Aorta (tissue), 5 donors: Measurements from ENCODE around the gene KIF16B. TPM values are rescaled to one million over a fixed set of nuclear protein-coding genes. Genes with fewer than 3 reads are reported as not detected.
"Not testable (repeated sequence)": the region's sequence is repeated elsewhere in the genome, so short reads cannot be mapped to it uniquely, and the experiment has no call there.

Source experiments
- ATAC-seq: fragments of 200-7000 bp; cut with Tn5 transposase; one replicate; pipeline ENCODE4 v1.9.1; 2022; ENCODE audit warnings: moderate library complexity; ENCODE audit not compliant: low FRiP score
- DNase-seq, 2 donors: peaks; one replicate each; pipeline ENCODE4 v3.0.0-alpha.2; 2020
- H3K27ac ChIP-seq, 2 donors: one replicate each; pipeline ENCODE4 v1.5.1; 2013; ENCODE audit warnings: low read length in 2 of 2, mild to moderate bottlenecking in 2 of 2, moderate library complexity in 2 of 2, control low read depth in 1 of 2, inconsistent platforms in 1 of 2, low read depth in 1 of 2
- H3K27me3 ChIP-seq, 2 donors: one replicate each; pipeline ENCODE4 v1.6.1; 2013; ENCODE audit warnings: control low read depth in 1 of 2, low read length in 1 of 2, mild to moderate bottlenecking in 1 of 2, moderate library complexity in 1 of 2; ENCODE audit not compliant: insufficient read depth in 2 of 2, control insufficient read depth in 1 of 2
- H3K36me3 ChIP-seq, 2 donors: one replicate each; pipeline ENCODE4 v1.6.1; 2013; ENCODE audit warnings: control low read depth in 1 of 2, low read length in 1 of 2, mild to moderate bottlenecking in 1 of 2; ENCODE audit not compliant: insufficient read depth in 2 of 2, control insufficient read depth in 1 of 2
- H3K4me1 ChIP-seq, 2 donors: one replicate each; pipeline ENCODE4 v1.6.1; 2013; ENCODE audit warnings: low read length in 2 of 2, control low read depth in 1 of 2, mild to moderate bottlenecking in 1 of 2, moderate library complexity in 1 of 2; ENCODE audit not compliant: insufficient read depth in 2 of 2, control insufficient read depth in 1 of 2
- H3K4me3 ChIP-seq, 2 donors: one replicate each; pipeline ENCODE4 v1.5.1; 2013; ENCODE audit warnings: low read length in 2 of 2, control low read depth in 1 of 2, mild to moderate bottlenecking in 1 of 2
- H3K9me3 ChIP-seq: one replicate; pipeline ENCODE4 v1.6.1; 2013; ENCODE audit warnings: mild to moderate bottlenecking, low read length; ENCODE audit not compliant: control insufficient read depth
- WGBS, 2 donors: extraction: QIAGEN DNeasy Blood & Tissue Kit; methylation state at CpG; one replicate each; pipeline ENCODE4 v1.1.7; 2013; 5-methylcytosine and 5-hydroxymethylcytosine counted together
- intact Hi-C, 2 donors: fragments of 100-400 bp; cut with DNase I; formaldehyde crosslinking; loops; one replicate each; pipeline versions ENCODE4 v1.14.2 to v1.15.0; 2022
- polyA plus RNA-seq, 2 donors: library from polyadenylated mRNA; stranded (reverse); fragments of 200-250 nt; gene quantifications; one replicate each; pipeline ENCODE4 v1.2.3, GENCODE V29; 2013
- total RNA-seq, 2 donors: library from RNA; stranded (reverse); fragmentation: NEBNext Ultra II Directional; extraction: Animal tissue kit (Norgen Biotek cat#: 25700); gene quantifications; one replicate each; pipeline ENCODE4 v1.2.1, GENCODE V29; 2021
- donor health status: healthy with polysubstance abuse.
- donor health status: Bipolar disorder and iron deficiency.
- donor health status: DM: no; HTN: no; CAD: no.
- donor health status: DM: no; HTN: no; CAD: no.
- donor health status: DM: yes; HTN: yes; CAD: no.

KIF16B gene
- total and polyA plus RNA-seq, 4 donors, result 6.5 to 20.6 (median 13.8) TPM

DNA sequence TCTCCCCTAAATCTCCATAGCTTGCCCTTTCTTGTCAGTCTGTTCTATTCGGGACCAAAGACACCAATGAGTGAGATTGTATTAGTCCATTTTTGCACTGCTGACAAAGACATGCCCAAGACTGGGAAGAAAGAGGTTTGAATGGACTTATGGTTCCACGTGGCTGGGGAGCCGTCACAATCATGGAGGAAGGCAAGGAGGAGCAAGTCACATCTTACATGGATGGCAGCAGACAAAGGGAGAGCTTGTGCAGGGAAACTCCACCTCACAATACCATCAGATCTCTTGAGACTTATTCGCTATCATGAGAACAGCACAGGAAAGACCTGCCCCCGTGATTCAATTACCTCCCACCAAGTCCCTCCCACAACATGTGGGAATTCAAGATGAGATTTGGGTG lies 133.7 kb downstream of the KIF16B start:
- ATAC-seq, H3K4me3 ChIP-seq, DNase-seq, H3K4me1 ChIP-seq, H3K36me3 ChIP-seq, intact Hi-C loops, H3K27ac ChIP-seq, H3K9me3 ChIP-seq, H3K27me3 ChIP-seq: not testable (repeated sequence)
- WGBS, 2 donors, result 85 to 91% methylated on average over 5 of the region's 5 CpGs

- Histone ChIP-seq H3K4me3 (no peak overlapping the region), H3K27ac (no peak overlapping the region), H3K36me3 (no peaks in the 10 kb centered on the region), H3K9me3 (no peaks in the 10 kb centered on the region), H3K27me3 (no peaks in the 10 kb centered on the region), H3K4me1 (no peaks in the 10 kb centered on the region)
- intact Hi-C loops, result no loop called here
- 54 to 60% methylated on average over 3 of the region's 3 CpGs for WGBS, 2 donors
- no peak for ATAC-seq
- no peak for DNase-seq
Observed at GRCh38 chr20:16438100-16438499, 135.1 kb downstream of the KIF16B start.

DNA sequence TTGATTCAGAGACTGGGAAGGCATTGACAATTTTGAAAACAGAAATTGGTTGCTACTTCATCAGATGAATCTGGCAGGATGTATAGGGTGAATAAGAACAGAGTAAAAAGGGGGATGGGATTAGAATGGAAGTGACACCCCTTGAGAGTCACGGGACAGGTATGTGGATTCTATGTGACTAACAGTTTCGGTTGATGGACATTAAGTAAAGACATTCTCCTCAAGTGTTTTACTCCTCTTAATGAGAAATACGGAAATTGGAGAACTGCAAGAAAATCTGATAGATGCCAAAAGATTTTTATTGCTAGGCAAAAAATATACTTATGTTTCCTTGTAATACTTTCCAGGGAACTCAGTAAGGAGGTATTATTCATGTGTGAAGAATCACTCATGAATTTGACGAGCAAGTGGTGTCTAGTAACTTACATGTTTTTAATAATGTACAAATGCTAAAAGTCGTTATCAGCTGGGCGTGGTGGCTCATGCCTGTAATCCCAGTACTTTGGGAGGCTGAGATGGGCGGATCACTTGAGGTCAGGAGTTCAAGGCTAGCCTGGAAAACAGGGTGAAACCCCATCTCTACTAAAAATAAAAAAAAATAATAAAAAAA lies 135.8 kb downstream of the KIF16B start:
- Histone ChIP-seq H3K9me3 (no peaks in the 10 kb centered on the region), H3K4me1 (no peaks in the 10 kb centered on the region), H3K36me3 (no peaks in the 10 kb centered on the region), H3K4me3 (no peak overlapping the region), H3K27me3 (no peaks in the 10 kb centered on the region), H3K27ac (no peak overlapping the region)
- DNase-seq (no peak), ATAC-seq (no peak)
- intact Hi-C loops, result no loop called here
- WGBS, 2 donors, result 98% methylated on average over 7 of the region's 7 CpGs

DNA sequence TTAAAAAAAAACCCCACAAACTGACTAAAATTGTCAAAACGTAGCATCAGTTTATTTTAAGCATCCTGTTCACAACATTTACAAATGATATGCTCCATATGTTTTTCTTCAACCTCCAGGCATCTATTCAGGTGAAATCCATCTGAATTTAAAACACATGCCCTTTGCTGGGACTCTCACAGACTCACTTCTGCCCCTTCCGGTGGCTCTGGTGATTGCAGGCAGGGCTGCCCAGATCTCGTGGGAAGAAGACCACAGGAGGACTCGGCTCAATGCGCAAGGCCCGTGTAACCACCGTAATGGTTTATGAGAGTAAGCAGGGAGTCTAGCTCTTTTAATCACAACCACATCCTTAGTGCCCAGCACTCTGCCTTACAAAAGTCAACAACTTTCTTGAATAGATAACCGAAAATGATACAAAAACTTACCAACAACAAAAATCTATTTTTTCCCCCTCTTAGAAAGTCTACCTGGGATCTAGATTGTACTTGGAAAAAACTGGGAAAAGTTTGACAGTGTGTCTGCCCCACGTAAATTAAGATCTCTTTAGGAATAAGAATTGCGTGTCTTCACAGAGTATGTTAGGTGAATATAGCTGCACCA lies 139.1 kb downstream of the KIF16B start:
- Histone ChIP-seq H3K4me1 (no peaks in the 10 kb centered on the region), H3K4me3 (no peak overlapping the region), H3K27me3 (no peaks in the 10 kb centered on the region), H3K36me3 (peaks cover 2 to 3% of the 10 kb centered on the region in 2 donors), H3K9me3 (no peaks in the 10 kb centered on the region), H3K27ac (no peak overlapping the region)
- peak in 1 of 2 donors; percentile 85 for DNase-seq
- 70% methylated on average over 10 of the region's 10 CpGs for WGBS, 2 donors
- intact Hi-C loops, result no loop called here
- no peak for ATAC-seq

DNA sequence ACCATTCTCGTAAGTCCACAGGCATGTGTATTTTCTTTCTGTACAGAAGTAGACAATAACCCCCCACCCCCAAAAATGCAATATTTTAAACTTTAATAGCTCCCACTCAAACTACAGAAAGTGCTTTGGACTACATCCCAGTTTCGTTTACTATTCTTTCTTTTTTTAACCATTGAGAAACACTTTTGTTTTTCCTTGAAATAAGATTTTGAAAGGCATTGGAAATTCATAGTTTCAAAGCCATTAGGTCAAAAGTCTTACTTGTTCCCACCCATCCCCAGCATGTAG lies 140.0 kb downstream of the KIF16B start:
- 67 to 70% methylated on average over 2 of the region's 2 CpGs for WGBS, 2 donors
- Histone ChIP-seq H3K4me3 (no peak overlapping the region), H3K36me3 (peaks cover 2 to 6% of the 10 kb centered on the region in 2 donors), H3K9me3 (no peaks in the 10 kb centered on the region), H3K4me1 (no peaks in the 10 kb centered on the region), H3K27ac (no peak overlapping the region), H3K27me3 (no peaks in the 10 kb centered on the region)
- DNase-seq (no peak), ATAC-seq (no peak)
- intact Hi-C loops, result no loop called here

DNA sequence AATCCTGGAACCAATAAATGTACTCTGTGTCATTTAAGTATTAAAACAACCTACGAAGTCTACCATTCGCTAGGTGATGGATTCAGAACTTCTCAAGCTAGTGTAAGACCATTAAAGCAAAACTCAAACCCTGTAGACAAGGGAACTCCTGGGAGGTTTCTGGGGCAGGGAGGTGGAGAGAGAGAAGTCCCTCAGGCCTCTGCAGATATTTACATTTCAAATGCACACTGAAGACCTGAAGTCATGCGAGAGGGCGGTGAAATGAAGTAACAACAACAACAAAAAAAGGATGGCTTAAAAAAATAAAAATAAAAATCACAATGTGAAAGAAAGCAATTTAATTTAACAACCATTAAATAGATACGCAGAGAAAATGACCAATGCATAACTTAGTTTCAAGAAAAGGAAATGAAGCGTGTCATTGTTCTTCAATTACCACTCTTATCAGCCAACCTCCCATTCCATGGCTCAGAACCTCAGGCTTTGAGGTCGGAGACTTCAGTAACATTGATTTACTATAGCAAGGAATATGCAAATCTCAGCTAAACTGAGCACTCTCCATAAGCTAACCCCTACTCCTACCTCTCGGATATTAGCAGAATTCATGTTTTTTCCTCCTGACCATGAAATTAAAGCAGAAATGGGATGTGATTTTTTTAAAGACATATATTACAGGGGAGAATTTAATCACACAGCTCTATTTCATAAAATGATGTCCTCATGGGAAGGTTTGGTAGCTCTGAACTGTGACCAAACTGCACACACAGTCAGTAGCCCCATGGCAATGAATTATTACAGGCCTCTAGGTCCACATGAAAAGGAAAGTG lies 140.6 kb downstream of the KIF16B start:
- ATAC-seq (no peak), DNase-seq (no peak)
- Histone ChIP-seq H3K27ac (no peak overlapping the region), H3K4me3 (no peak overlapping the region), H3K4me1 (no peaks in the 10 kb centered on the region), H3K36me3 (peaks cover 3 to 6% of the 10 kb centered on the region in 2 donors), H3K9me3 (no peaks in the 10 kb centered on the region), H3K27me3 (no peaks in the 10 kb centered on the region)
- intact Hi-C loops, result no loop called here
- WGBS, 2 donors, result 93 to 95% methylated on average over 8 of the region's 8 CpGs

DNA sequence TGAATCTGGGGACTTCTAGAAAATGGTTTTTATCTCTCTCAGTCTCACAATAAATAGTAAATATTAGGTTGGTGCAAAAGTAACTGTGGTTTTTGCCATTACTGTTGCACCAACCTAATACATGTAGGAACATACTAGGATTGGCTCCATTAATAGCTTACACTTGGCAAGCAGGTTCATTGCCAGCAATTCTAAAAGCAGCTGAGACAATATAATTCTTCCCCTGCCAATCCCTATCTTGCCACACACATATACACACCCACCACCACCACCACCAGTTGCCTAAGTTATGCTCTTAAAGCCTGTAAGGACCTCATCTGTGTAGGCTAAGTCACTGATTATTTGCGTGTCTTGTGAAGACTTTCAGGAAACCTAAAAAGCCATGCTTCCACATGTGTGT lies 145.1 kb downstream of the KIF16B start:
- Histone ChIP-seq H3K27me3 (no peaks in the 10 kb centered on the region), H3K9me3 (no peaks in the 10 kb centered on the region), H3K4me3 (no peak overlapping the region), H3K36me3 (peaks cover 11 to 12% of the 10 kb centered on the region in 2 donors), H3K4me1 (no peaks in the 10 kb centered on the region), H3K27ac (no peak overlapping the region)
- 100% methylated on average over 1 of the region's 1 CpG for WGBS, 2 donors
- ATAC-seq, result no peak
- intact Hi-C loops, result no loop called here
- DNase-seq, result no peak

DNA sequence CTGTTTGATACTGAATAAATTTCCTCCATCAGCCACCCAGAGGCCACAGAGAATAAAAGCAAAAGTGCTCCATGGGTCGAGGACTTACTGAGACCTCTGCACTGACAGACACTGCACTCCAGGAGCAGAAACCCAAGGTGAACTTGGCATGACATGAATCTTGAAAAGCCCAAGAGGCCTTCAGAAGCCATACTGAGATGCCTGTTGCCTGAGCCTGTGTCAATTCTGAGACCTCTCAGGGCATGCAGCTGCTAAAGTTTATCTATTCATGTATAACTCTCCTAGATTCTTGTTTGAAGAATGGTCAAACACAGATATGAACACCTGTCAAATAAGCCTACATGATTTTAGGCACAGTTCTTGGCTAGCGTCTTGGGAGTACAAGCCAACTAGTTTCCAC lies 145.7 kb downstream of the KIF16B start:
- H3K4me1 ChIP-seq, result no peaks in the 10 kb centered on the region
- intact Hi-C loops, result no loop called here
- H3K4me3 ChIP-seq, result no peak overlapping the region
- peaks cover 11 to 12% of the 10 kb centered on the region in 2 donors for H3K36me3 ChIP-seq
- no peak for DNase-seq
- no peak overlapping the region for H3K27ac ChIP-seq
- 95 to 97% methylated on average over 2 of the region's 2 CpGs for WGBS, 2 donors
- H3K27me3 ChIP-seq, result no peaks in the 10 kb centered on the region
- H3K9me3 ChIP-seq, result no peaks in the 10 kb centered on the region
- ATAC-seq, result no peak

DNA sequence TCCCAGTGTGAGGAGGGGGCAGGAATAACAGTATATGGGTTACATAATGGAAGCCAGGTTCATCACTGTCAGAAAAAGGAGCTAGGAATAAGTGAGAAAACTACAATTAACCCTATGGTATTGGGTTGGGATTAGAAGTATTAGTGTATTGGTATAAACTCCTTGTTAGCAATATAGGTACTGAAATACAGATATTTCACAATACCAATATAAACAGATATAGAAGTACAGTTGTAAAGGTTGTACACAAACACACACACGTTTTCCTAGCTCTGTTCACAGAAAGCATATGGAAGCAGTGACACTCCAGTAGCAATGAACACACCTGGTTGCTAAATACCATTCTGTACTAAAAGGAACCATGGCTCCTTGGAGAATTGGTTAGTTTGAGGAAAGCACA lies 148.5 kb downstream of the KIF16B start:
- DNase-seq, result no peak
- no peak overlapping the region for H3K27ac ChIP-seq
- WGBS, 2 donors, result 79 to 83% methylated on average over 1 of the region's 1 CpG
- no peak for ATAC-seq
- H3K4me3 ChIP-seq, result no peak overlapping the region
- no peaks in the 10 kb centered on the region for H3K9me3 ChIP-seq
- no peaks in the 10 kb centered on the region for H3K27me3 ChIP-seq
- intact Hi-C loops, result no loop called here
- H3K36me3 ChIP-seq, result peaks cover 9 to 12% of the 10 kb centered on the region in 2 donors
- no peaks in the 10 kb centered on the region for H3K4me1 ChIP-seq
